ENCODE results near the gene TEAD1. TPM values are rescaled to one million over a fixed set of nuclear protein-coding genes. Genes with fewer than 3 reads are reported as not detected.

Gene TEAD1
- total RNA-seq, 4 donors from 2014 or later = 184 to 272 (median 208) TPM

DNA sequence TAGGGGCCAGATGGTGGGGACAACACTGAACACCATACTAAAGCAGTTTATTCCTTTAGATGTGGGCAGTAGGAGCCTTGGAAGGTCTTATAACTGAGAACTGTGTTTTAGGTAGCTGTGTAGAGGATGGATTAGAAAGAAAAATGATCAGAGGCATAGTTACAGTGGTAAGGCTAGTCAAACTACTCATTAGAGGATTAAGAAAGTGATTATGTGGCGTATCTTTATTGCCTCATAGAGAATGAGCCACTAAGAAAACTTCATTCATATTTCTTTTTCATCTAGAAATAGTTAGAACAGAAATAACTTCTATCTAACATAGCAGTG, 179.1 kb downstream of the TEAD1 start:
- Histone ChIP-seq H3K27me3 (no peaks in the 10 kb centered on the region), H3K36me3 (no peaks in the 10 kb centered on the region), H3K4me1 (peaks cover 0 to 39% (median 4%) of the 10 kb centered on the region in 3 donors), H3K9me3 (no peaks in the 10 kb centered on the region), H3K27ac (peak overlapping the region in 1 of 4 donors; percentile 28), H3K4me3 (no peak overlapping the region)
- no peak for ATAC-seq
- WGBS, 2 donors (ENCODE audit: low coverage in 1 of 2) = 0 to 50% methylated on average over 1 of the region's 1 CpG
- TF ChIP-seq, protein P1, sequence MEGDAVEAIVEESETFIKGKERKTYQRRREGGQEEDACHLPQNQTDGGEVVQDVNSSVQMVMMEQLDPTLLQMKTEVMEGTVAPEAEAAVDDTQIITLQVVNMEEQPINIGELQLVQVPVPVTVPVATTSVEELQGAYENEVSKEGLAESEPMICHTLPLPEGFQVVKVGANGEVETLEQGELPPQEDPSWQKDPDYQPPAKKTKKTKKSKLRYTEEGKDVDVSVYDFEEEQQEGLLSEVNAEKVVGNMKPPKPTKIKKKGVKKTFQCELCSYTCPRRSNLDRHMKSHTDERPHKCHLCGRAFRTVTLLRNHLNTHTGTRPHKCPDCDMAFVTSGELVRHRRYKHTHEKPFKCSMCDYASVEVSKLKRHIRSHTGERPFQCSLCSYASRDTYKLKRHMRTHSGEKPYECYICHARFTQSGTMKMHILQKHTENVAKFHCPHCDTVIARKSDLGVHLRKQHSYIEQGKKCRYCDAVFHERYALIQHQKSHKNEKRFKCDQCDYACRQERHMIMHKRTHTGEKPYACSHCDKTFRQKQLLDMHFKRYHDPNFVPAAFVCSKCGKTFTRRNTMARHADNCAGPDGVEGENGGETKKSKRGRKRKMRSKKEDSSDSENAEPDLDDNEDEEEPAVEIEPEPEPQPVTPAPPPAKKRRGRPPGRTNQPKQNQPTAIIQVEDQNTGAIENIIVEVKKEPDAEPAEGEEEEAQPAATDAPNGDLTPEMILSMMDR (IDR thresholded peaks at IDR 0.05) = no peak
- TF ChIP-seq EP300 (IDR thresholded peaks at IDR 0.05) (no peak), POLR2A (IDR thresholded peaks at IDR 0.05) (no peak), POLR2AphosphoS5 (IDR thresholded peaks at IDR 0.05) (no peak)

DNA sequence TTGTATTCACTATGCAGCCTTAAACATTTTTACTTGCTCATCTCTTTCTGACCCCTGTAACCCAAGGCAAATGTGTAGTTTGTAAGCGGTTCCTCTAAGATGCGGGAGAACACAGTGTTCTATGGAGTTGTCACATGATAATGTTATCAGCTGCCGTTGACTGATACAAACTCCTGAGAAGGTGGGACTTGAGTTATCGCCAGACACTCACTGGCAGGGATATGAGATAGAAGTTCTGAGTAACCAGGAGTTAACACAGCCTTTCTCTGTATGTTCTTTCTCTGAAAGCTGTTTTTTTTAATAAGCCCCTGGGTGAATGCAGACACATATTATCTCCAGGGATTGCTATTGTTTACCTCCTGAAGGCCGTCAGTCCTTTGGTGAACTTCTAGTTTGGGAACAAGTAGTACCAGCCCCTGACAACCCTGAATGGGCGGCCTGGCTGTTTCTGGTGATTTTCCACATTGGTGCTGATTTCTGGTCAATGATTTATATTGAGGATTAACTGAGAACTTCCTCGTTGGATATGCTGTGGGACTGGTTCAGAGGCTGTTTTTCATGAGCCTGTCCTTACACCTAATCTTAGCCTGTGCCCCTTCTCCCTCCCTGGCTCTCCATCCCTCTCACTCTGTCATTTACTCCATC, 179.6 kb downstream of the TEAD1 start:
- Histone ChIP-seq H3K9me3 (no peaks in the 10 kb centered on the region), H3K36me3 (no peaks in the 10 kb centered on the region), H3K27me3 (no peaks in the 10 kb centered on the region), H3K4me1 (peaks cover 0 to 38% (median 4%) of the 10 kb centered on the region in 3 donors), H3K4me3 (no peak overlapping the region), H3K27ac (peak overlapping the region in 2 of 4 donors; percentile 3 to 28)
- ATAC-seq = peak; percentile 61
- TF ChIP-seq POLR2AphosphoS5 (IDR thresholded peaks at IDR 0.05) (peak; percentile 59), POLR2A (IDR thresholded peaks at IDR 0.05) (no peak), EP300 (IDR thresholded peaks at IDR 0.05) (peak; percentile 1)
- TF ChIP-seq, protein P1 (IDR thresholded peaks at IDR 0.05) = no peak
- 46 to 65% methylated on average over 6 to 7 of the region's 7 CpGs for WGBS, 2 donors (ENCODE audit: low coverage in 1 of 2)

DNA sequence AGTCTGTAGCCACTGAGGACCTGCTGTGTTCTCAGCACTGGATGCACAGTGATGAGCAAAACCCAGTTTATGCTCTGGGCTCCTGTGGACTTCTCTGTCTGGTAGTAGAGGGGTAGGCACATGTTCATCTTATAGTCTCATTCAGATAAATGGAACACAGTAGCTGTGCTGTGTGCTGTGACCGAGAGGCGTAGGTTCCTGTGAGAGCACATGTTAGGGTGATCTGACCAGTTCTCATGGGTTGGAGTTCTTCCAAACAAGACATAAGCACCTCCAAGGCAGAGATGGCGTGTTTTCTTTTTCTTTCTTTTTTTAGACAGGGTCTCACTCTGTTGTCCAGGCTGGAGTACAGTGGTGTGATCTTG, 180.1 kb downstream of the TEAD1 start:
- Histone ChIP-seq H3K4me1 (peaks cover 0 to 33% (median 4%) of the 10 kb centered on the region in 3 donors), H3K27me3 (no peaks in the 10 kb centered on the region), H3K9me3 (no peaks in the 10 kb centered on the region), H3K4me3 (no peak overlapping the region), H3K36me3 (no peaks in the 10 kb centered on the region), H3K27ac (peak overlapping the region in 2 of 4 donors; percentile 3 to 22)
- 80 to 92% methylated on average over 1 to 3 of the region's 3 CpGs for WGBS, 2 donors (ENCODE audit: low coverage in 1 of 2)
- ATAC-seq = no peak
- TF ChIP-seq POLR2AphosphoS5 (IDR thresholded peaks at IDR 0.05) (no peak), EP300 (IDR thresholded peaks at IDR 0.05) (no peak), POLR2A (IDR thresholded peaks at IDR 0.05) (no peak)
- TF ChIP-seq, protein P1 (IDR thresholded peaks at IDR 0.05) = no peak

DNA sequence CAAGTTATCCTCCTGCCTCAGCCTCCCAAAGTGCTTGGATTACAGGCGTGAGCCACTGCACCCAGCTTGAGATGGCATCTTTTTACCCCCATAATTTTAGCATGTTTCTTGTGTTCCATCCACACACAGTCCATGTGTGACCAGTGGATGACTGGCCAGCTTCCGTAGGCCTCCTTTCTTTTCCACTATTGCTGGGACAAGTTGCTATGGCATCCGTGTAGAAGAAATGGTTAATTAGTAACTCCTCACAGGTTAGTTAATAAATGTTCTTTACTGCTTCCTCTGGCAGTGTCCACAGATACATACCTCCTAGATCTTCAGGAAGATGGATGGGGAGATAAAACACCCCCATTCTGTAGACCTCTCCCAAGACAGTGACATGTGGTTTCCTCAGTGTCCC, 180.6 kb downstream of the TEAD1 start:
- Histone ChIP-seq H3K27ac (peak overlapping the region in 1 of 4 donors; percentile 22), H3K9me3 (no peaks in the 10 kb centered on the region), H3K4me3 (no peak overlapping the region), H3K36me3 (no peaks in the 10 kb centered on the region), H3K4me1 (peaks cover 0 to 28% (median 4%) of the 10 kb centered on the region in 3 donors), H3K27me3 (no peaks in the 10 kb centered on the region)
- TF ChIP-seq POLR2AphosphoS5 (IDR thresholded peaks at IDR 0.05) (no peak), POLR2A (IDR thresholded peaks at IDR 0.05) (no peak), EP300 (IDR thresholded peaks at IDR 0.05) (no peak)
- TF ChIP-seq, protein P1 (IDR thresholded peaks at IDR 0.05) = no peak
- 100% methylated on average over 2 of the region's 3 CpGs; no CpG with 5 or more reads in 1 of the 2 donors for WGBS, 2 donors (ENCODE audit: low coverage in 1 of 2)
- ATAC-seq = no peak

DNA sequence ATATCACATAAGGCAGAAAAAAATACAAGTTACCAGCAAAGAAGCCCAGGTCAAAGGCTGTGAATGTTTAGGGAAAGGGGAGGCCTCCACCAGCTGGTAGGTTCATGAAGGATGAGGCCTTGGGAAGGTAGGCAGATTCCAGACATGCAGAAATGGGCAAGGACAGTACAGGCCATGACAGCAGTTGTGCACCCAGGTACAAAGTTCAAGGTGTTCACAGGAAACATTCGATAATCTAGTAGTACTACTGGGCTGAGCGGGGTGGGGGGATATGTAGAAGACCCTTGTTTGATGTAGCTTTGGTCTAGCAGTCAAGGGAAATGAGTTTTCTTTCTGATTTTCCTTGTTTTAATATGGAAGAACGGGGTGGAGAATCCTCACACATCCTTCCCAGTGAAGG, 182.1 kb downstream of the TEAD1 start:
- TF ChIP-seq EP300 (IDR thresholded peaks at IDR 0.05) (no peak), POLR2A (IDR thresholded peaks at IDR 0.05) (no peak), POLR2AphosphoS5 (IDR thresholded peaks at IDR 0.05) (no peak)
- TF ChIP-seq, protein P1 (IDR thresholded peaks at IDR 0.05) = no peak
- WGBS, 2 donors (ENCODE audit: low coverage in 1 of 2) = 58 to 92% methylated on average over 2 to 3 of the region's 3 CpGs
- Histone ChIP-seq H3K9me3 (no peaks in the 10 kb centered on the region), H3K27ac (no peak overlapping the region), H3K27me3 (no peaks in the 10 kb centered on the region), H3K4me3 (no peak overlapping the region), H3K4me1 (peaks cover 0 to 24% (median 4%) of the 10 kb centered on the region in 3 donors), H3K36me3 (no peaks in the 10 kb centered on the region)
- ATAC-seq = no peak

Measured in gastroesophageal sphincter (tissue), 4 donors.